ENCODE data around the gene IL17C. TPM values are rescaled to one million over a fixed set of nuclear protein-coding genes. Genes with fewer than 3 reads are reported as not detected.

IL17C gene
- total RNA-seq, 1 experiment from 2014 or later: 1.9 TPM

- TF ChIP-seq AFF4 (CRISPR knock-in tag; IDR thresholded peaks at IDR 0.05; ENCODE audit: borderline replicate concordance) (no peak), ZNF512 (CRISPR knock-in tag; IDR thresholded peaks at IDR 0.05; ENCODE audit: borderline replicate concordance) (no peak), JUN (CRISPR knock-in tag; IDR thresholded peaks at IDR 0.05) (no peak)
Measured at GRCh38 chr16:88677721-88678120, 39.3 kb downstream of the IL17C start (continued).

GRCh38 chr16:88678224-88678979 is 40.0 kb downstream of the IL17C start:
- CTCF ChIA-PET: no interaction called here
- no peak; the same call in 1 of the 2 replicates for ATAC-seq
- H3K36me3 Mint-ChIP-seq: peaks cover 2% of the 10 kb centered on the region; the same call in 1 of the 2 replicates

More at GRCh38 chr16:88678224-88678979, 40.0 kb downstream of the IL17C start:
- Mint-ChIP-seq H3K9me3 (no peaks in the 10 kb centered on the region), H3K4me1 (no peaks in the 10 kb centered on the region; the same call in 1 of the 2 replicates), H3K27ac (no peak overlapping the region), H3K27me3 (ENCODE audit: low read depth) (no peaks in the 10 kb centered on the region), H3K4me3 (no peak overlapping the region)
- no peak for DNase-seq (ENCODE audit: low spot score)
- POLR2A ChIA-PET: no interaction called here
- no peak for TF ChIP-seq NFATC4 (CRISPR knock-in tag; IDR thresholded peaks at IDR 0.05)
- TF ChIP-seq, protein P1, sequence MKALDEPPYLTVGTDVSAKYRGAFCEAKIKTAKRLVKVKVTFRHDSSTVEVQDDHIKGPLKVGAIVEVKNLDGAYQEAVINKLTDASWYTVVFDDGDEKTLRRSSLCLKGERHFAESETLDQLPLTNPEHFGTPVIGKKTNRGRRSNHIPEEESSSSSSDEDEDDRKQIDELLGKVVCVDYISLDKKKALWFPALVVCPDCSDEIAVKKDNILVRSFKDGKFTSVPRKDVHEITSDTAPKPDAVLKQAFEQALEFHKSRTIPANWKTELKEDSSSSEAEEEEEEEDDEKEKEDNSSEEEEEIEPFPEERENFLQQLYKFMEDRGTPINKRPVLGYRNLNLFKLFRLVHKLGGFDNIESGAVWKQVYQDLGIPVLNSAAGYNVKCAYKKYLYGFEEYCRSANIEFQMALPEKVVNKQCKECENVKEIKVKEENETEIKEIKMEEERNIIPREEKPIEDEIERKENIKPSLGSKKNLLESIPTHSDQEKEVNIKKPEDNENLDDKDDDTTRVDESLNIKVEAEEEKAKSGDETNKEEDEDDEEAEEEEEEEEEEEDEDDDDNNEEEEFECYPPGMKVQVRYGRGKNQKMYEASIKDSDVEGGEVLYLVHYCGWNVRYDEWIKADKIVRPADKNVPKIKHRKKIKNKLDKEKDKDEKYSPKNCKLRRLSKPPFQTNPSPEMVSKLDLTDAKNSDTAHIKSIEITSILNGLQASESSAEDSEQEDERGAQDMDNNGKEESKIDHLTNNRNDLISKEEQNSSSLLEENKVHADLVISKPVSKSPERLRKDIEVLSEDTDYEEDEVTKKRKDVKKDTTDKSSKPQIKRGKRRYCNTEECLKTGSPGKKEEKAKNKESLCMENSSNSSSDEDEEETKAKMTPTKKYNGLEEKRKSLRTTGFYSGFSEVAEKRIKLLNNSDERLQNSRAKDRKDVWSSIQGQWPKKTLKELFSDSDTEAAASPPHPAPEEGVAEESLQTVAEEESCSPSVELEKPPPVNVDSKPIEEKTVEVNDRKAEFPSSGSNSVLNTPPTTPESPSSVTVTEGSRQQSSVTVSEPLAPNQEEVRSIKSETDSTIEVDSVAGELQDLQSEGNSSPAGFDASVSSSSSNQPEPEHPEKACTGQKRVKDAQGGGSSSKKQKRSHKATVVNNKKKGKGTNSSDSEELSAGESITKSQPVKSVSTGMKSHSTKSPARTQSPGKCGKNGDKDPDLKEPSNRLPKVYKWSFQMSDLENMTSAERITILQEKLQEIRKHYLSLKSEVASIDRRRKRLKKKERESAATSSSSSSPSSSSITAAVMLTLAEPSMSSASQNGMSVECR (CRISPR knock-in tag; IDR thresholded peaks at IDR 0.05; ENCODE audit: borderline replicate concordance): no peak
- no peak for TF ChIP-seq ZNF219 (CRISPR knock-in tag; IDR thresholded peaks at IDR 0.05; ENCODE audit: borderline replicate concordance)
- TF ChIP-seq, protein P2, sequence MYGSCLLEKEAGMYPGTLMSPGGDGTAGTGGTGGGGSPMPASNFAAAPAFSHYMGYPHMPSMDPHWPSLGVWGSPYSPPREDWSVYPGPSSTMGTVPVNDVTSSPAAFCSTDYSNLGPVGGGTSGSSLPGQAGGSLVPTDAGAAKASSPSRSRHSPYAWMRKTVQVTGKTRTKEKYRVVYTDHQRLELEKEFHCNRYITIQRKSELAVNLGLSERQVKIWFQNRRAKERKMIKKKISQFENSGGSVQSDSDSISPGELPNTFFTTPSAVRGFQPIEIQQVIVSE (CRISPR knock-in tag; IDR thresholded peaks at IDR 0.05; ENCODE audit: borderline replicate concordance): no peak
- TF ChIP-seq ZNF416 (CRISPR knock-in tag; IDR thresholded peaks at IDR 0.05): no peak
- TF ChIP-seq, protein P3, sequence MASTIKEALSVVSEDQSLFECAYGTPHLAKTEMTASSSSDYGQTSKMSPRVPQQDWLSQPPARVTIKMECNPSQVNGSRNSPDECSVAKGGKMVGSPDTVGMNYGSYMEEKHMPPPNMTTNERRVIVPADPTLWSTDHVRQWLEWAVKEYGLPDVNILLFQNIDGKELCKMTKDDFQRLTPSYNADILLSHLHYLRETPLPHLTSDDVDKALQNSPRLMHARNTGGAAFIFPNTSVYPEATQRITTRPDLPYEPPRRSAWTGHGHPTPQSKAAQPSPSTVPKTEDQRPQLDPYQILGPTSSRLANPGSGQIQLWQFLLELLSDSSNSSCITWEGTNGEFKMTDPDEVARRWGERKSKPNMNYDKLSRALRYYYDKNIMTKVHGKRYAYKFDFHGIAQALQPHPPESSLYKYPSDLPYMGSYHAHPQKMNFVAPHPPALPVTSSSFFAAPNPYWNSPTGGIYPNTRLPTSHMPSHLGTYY (CRISPR knock-in tag; IDR thresholded peaks at IDR 0.05): no peak
- no peak for TF ChIP-seq ZNF396 (CRISPR knock-in tag; IDR thresholded peaks at IDR 0.05; ENCODE audit: borderline replicate concordance)
- no peak for TF ChIP-seq KAT7 (CRISPR knock-in tag; IDR thresholded peaks at IDR 0.05; ENCODE audit: borderline replicate concordance)
- no peak for TF ChIP-seq GRHL2 (CRISPR knock-in tag; IDR thresholded peaks at IDR 0.05; ENCODE audit: insufficient replicate concordance, severe bottlenecking)
- TF ChIP-seq FOXK1 (CRISPR knock-in tag; IDR thresholded peaks at IDR 0.05): no peak
- TF ChIP-seq TP53 (CRISPR knock-in tag; IDR thresholded peaks at IDR 0.05): no peak
